Measurements from ENCODE around the gene ETFB.

GRCh38 chr19:51356159-51356801 lies 9.9 kb downstream of the ETFB start:
- TF ChIP-seq CTCF (IDR thresholded peaks at IDR 0.05), result no peak
- no peak for TF ChIP-seq POLR2AphosphoS5 (IDR thresholded peaks at IDR 0.05)
- TF ChIP-seq EP300 (IDR thresholded peaks at IDR 0.05), result no peak
